Measurements from ENCODE around the gene SEC14L5. TPM values are rescaled to one million over a fixed set of nuclear protein-coding genes. Genes with fewer than 3 reads are reported as not detected.

SEC14L5 gene
- total and polyA plus RNA-seq, 5 donors, result 0.57 to 3.8 (median 1.4) TPM

GRCh38 chr16:5003828-5004227 is 45.7 kb downstream of the SEC14L5 start:
- no peaks in the 10 kb centered on the region for H3K4me1 ChIP-seq (ENCODE audit: control insufficient read depth, insufficient read depth, low read length)
- H3K9me3 ChIP-seq (ENCODE audit: control insufficient read depth, low read length), result no peaks in the 10 kb centered on the region
- no peak overlapping the region for H3K27ac ChIP-seq (ENCODE audit: low read length)
- WGBS, result 87% methylated on average over 10 of the region's 10 CpGs
- no peaks in the 10 kb centered on the region for H3K27me3 ChIP-seq (ENCODE audit: control insufficient read depth, insufficient read depth)
- intact Hi-C loops (cut with DNase I), result no loop called here
- ATAC-seq, result no peak
- no peak for DNase-seq
- H3K4me3 ChIP-seq (ENCODE audit: low read length), result no peak overlapping the region

- Histone ChIP-seq H3K9me3 (ENCODE audit: control insufficient read depth, low read length) (no peaks in the 10 kb centered on the region), H3K27ac (ENCODE audit: low read length) (no peak overlapping the region), H3K4me1 (ENCODE audit: control insufficient read depth, insufficient read depth, low read length) (no peaks in the 10 kb centered on the region), H3K27me3 (ENCODE audit: control insufficient read depth, insufficient read depth) (no peaks in the 10 kb centered on the region), H3K4me3 (ENCODE audit: low read length) (no peak overlapping the region)
- intact Hi-C loops (cut with DNase I), result no loop called here
- no peak for DNase-seq
- 66% methylated on average over 5 of the region's 5 CpGs for WGBS
- ATAC-seq, result peak in 1 of 2 donors; percentile 20
These were observed 46.2 kb downstream of the SEC14L5 start for GRCh38 chr16:5004311-5004710.

GRCh38 chr16:5005916-5006315 is 47.8 kb downstream of the SEC14L5 start:
- Histone ChIP-seq H3K4me3 (ENCODE audit: low read length) (no peak overlapping the region), H3K4me1 (ENCODE audit: control insufficient read depth, insufficient read depth, low read length) (no peaks in the 10 kb centered on the region), H3K9me3 (ENCODE audit: control insufficient read depth, low read length) (no peaks in the 10 kb centered on the region), H3K27ac (ENCODE audit: low read length) (no peak overlapping the region), H3K27me3 (ENCODE audit: control insufficient read depth, insufficient read depth) (no peaks in the 10 kb centered on the region)
- ATAC-seq, result no peak
- intact Hi-C loops (cut with DNase I), result no loop called here
- 79% methylated on average over 4 of the region's 4 CpGs for WGBS
- DNase-seq, result no peak

GRCh38 chr16:5006348-5007193 is 48.4 kb downstream of the SEC14L5 start:
- Histone ChIP-seq H3K27ac (ENCODE audit: low read length) (no peak overlapping the region), H3K4me3 (ENCODE audit: low read length) (no peak overlapping the region), H3K27me3 (ENCODE audit: control insufficient read depth, insufficient read depth) (no peaks in the 10 kb centered on the region), H3K4me1 (ENCODE audit: control insufficient read depth, insufficient read depth, low read length) (no peaks in the 10 kb centered on the region), H3K9me3 (ENCODE audit: control insufficient read depth, low read length) (no peaks in the 10 kb centered on the region)
- ATAC-seq, result no peak
- intact Hi-C loops (cut with DNase I), result no loop called here
- DNase-seq, result no peak
- WGBS, result 77% methylated on average over 22 of the region's 22 CpGs

- ATAC-seq (no peak), DNase-seq (no peak)
- intact Hi-C loops (cut with DNase I), result no loop called here
- Histone ChIP-seq H3K4me1 (ENCODE audit: control insufficient read depth, insufficient read depth, low read length) (no peaks in the 10 kb centered on the region), H3K27me3 (ENCODE audit: control insufficient read depth, insufficient read depth) (no peaks in the 10 kb centered on the region), H3K9me3 (ENCODE audit: control insufficient read depth, low read length) (no peaks in the 10 kb centered on the region), H3K4me3 (ENCODE audit: low read length) (no peak overlapping the region), H3K27ac (ENCODE audit: low read length) (no peak overlapping the region)
- 85% methylated on average over 10 of the region's 10 CpGs for WGBS
These were observed 49.1 kb downstream of the SEC14L5 start for GRCh38 chr16:5007256-5007655.

GRCh38 chr16:5008311-5008731 is 50.2 kb downstream of the SEC14L5 start:
- WGBS, result 87% methylated on average over 18 of the region's 18 CpGs
- no peak overlapping the region for H3K4me3 ChIP-seq (ENCODE audit: low read length)
- H3K27me3 ChIP-seq (ENCODE audit: control insufficient read depth, insufficient read depth), result no peaks in the 10 kb centered on the region
- no peaks in the 10 kb centered on the region for H3K9me3 ChIP-seq (ENCODE audit: control insufficient read depth, low read length)
- no peak overlapping the region for H3K27ac ChIP-seq (ENCODE audit: low read length)
- ATAC-seq (no peak), DNase-seq (no peak)
- intact Hi-C loops (cut with DNase I), result no loop called here
- no peaks in the 10 kb centered on the region for H3K4me1 ChIP-seq (ENCODE audit: control insufficient read depth, insufficient read depth, low read length)

GRCh38 chr16:5010576-5011329 is 52.6 kb downstream of the SEC14L5 start:
- DNase-seq, result no peak
- WGBS, result 50% methylated on average over 15 of the region's 15 CpGs
- intact Hi-C loops (cut with DNase I), result no loop called here

GRCh38 chr16:5011637-5012036 is 53.5 kb downstream of the SEC14L5 start:
- Histone ChIP-seq H3K4me3 (ENCODE audit: low read length) (no peak overlapping the region), H3K27me3 (ENCODE audit: control insufficient read depth, insufficient read depth) (no peaks in the 10 kb centered on the region), H3K4me1 (ENCODE audit: control insufficient read depth, insufficient read depth, low read length) (no peaks in the 10 kb centered on the region), H3K9me3 (ENCODE audit: control insufficient read depth, low read length) (no peaks in the 10 kb centered on the region), H3K27ac (ENCODE audit: low read length) (no peak overlapping the region)
- DNase-seq, result no peak
- WGBS, result 64% methylated on average over 4 of the region's 4 CpGs
- intact Hi-C loops (cut with DNase I), result no loop called here
- no peak for ATAC-seq

More at GRCh38 chr16:5010576-5011329, 52.6 kb downstream of the SEC14L5 start:
- Histone ChIP-seq H3K27ac (ENCODE audit: low read length) (no peak overlapping the region), H3K4me1 (ENCODE audit: control insufficient read depth, insufficient read depth, low read length) (no peaks in the 10 kb centered on the region), H3K4me3 (ENCODE audit: low read length) (no peak overlapping the region), H3K9me3 (ENCODE audit: control insufficient read depth, low read length) (no peaks in the 10 kb centered on the region), H3K27me3 (ENCODE audit: control insufficient read depth, insufficient read depth) (no peaks in the 10 kb centered on the region)
- ATAC-seq, result no peak

GRCh38 chr16:5012887-5013286 is 54.8 kb downstream of the SEC14L5 start:
- intact Hi-C loops (cut with DNase I), result no loop called here
- H3K4me1 ChIP-seq (ENCODE audit: control insufficient read depth, insufficient read depth, low read length), result no peaks in the 10 kb centered on the region
- H3K27me3 ChIP-seq (ENCODE audit: control insufficient read depth, insufficient read depth), result no peaks in the 10 kb centered on the region
- no peak overlapping the region for H3K27ac ChIP-seq (ENCODE audit: low read length)
- ATAC-seq, result no peak
- 64% methylated on average over 6 of the region's 6 CpGs for WGBS
- no peak overlapping the region for H3K4me3 ChIP-seq (ENCODE audit: low read length)
- no peaks in the 10 kb centered on the region for H3K9me3 ChIP-seq (ENCODE audit: control insufficient read depth, low read length)
- DNase-seq, result no peak

- Histone ChIP-seq H3K4me3 (ENCODE audit: low read length) (no peak overlapping the region), H3K9me3 (ENCODE audit: control insufficient read depth, low read length) (no peaks in the 10 kb centered on the region), H3K4me1 (ENCODE audit: control insufficient read depth, insufficient read depth, low read length) (no peaks in the 10 kb centered on the region), H3K27ac (ENCODE audit: low read length) (no peak overlapping the region), H3K27me3 (ENCODE audit: control insufficient read depth, insufficient read depth) (no peaks in the 10 kb centered on the region)
- 62% methylated on average over 4 of the region's 4 CpGs for WGBS
- intact Hi-C loops (cut with DNase I), result no loop called here
- ATAC-seq (no peak), DNase-seq (no peak)
These were observed 57.2 kb downstream of the SEC14L5 start for GRCh38 chr16:5015351-5015750.

GRCh38 chr16:5015887-5016286 is 57.8 kb downstream of the SEC14L5 start:
- ATAC-seq (no peak), DNase-seq (no peak)
- no peaks in the 10 kb centered on the region for H3K9me3 ChIP-seq (ENCODE audit: control insufficient read depth, low read length)
- 86% methylated on average over 4 of the region's 4 CpGs for WGBS
- intact Hi-C loops (cut with DNase I), result no loop called here
- H3K4me1 ChIP-seq (ENCODE audit: control insufficient read depth, insufficient read depth, low read length), result no peaks in the 10 kb centered on the region
- no peaks in the 10 kb centered on the region for H3K27me3 ChIP-seq (ENCODE audit: control insufficient read depth, insufficient read depth)
- H3K4me3 ChIP-seq (ENCODE audit: low read length), result no peak overlapping the region
- H3K27ac ChIP-seq (ENCODE audit: low read length), result no peak overlapping the region
